A673 (cell line): ENCODE measurements around the gene SIGLEC6.

ENCODE experiments used
- EZH2 ChIP-seq: fragments of 200-600 bp; sonication (generic); IDR thresholded peaks from 2 replicates; pipeline ENCODE4 v1.6.1; 2017; ENCODE audit warnings: borderline replicate concordance, low read depth, mild to moderate bottlenecking, mixed read lengths, antibody characterized with exemption, low read length; ENCODE audit not compliant: poor library complexity, severe bottlenecking
- TF ChIP-seq, protein P1 (sequence below): fragments of 300-800, 200-600 bp; sonication (generic); conservative IDR thresholded peaks from 2 replicates; pipeline ENCODE4 v1.5.1; 2017; ENCODE audit warnings: low read depth, mild to moderate bottlenecking, antibody characterized with exemption, low read length, moderate library complexity, mixed read lengths

- TF ChIP-seq, protein P1, sequence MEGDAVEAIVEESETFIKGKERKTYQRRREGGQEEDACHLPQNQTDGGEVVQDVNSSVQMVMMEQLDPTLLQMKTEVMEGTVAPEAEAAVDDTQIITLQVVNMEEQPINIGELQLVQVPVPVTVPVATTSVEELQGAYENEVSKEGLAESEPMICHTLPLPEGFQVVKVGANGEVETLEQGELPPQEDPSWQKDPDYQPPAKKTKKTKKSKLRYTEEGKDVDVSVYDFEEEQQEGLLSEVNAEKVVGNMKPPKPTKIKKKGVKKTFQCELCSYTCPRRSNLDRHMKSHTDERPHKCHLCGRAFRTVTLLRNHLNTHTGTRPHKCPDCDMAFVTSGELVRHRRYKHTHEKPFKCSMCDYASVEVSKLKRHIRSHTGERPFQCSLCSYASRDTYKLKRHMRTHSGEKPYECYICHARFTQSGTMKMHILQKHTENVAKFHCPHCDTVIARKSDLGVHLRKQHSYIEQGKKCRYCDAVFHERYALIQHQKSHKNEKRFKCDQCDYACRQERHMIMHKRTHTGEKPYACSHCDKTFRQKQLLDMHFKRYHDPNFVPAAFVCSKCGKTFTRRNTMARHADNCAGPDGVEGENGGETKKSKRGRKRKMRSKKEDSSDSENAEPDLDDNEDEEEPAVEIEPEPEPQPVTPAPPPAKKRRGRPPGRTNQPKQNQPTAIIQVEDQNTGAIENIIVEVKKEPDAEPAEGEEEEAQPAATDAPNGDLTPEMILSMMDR = no peak
- TF ChIP-seq EZH2 = no peak
These were observed 55.3 kb downstream of the SIGLEC6 start for GRCh38 chr19:51476164-51476563.
